Kasumi-1 (cell line): Measurements from ENCODE around the gene STK11.
A peak's percentile ranks its signal among the peaks of the same experiment; 100 is the strongest.

Experiments used
- DNase-seq, 2 experiments: peaks; one replicate each; lab custom pipeline; 2025; lab: John Stamatoyannopoulos, UW

The STK11 gene

DNA sequence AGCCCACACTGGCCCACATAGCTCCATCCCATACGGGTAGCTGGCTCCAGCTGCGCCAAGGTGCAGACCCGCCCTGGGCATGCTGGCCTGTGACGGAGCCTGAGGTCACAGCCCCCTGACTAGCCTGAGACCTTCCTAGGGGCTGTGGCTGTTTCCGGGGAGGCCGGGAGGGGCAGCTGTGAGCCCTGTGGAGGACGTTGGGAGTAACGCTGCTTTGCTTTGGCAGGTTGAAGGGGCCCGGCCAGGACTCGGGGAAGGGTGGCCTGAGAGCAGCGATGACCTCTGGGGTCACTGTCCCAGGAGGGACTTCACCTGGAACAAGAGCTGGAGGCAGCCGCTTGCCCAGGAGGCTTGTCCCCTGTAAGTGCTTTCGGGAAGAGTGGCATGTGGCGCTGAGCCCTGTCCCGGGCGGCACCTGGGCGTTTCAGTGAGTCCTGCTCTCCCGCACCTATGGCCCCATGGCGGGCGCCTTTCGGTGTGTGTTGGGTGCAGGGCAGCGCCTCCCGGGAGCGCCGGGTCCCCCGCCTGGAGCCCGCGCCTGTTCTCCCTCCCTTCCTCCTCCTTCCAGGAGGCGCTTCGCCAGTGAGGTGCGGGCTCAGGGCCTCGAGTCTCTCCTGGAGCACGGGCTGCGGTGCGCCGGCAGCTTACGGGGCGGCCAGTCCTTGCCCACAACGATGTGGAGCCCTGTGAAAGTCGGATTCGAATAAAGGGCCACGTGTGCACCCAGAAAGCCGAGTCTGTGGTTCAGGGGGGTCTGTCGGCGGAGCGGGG, 68.7 kb downstream of the STK11 start:
- no peak for DNase-seq

DNA sequence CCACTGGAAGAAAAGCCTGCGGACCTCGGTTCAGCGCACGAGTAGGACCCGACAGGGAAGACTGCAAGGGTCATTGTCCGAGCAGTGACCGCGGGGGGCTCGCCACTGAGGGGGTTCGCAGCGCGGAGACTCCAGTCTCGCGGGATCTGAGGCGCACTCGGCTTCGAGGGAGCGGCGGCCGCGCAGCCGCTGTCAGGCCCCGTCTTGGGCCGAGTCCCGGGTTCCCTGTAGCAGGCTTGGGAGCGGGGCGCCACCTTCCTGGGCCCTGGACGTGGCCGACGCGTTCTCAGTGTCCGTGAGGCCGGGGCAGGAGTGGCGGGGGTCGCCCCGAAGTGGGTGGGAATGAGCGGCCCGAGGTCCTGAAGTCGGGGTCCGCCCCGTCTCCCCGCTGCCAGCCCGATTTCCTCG, 69.3 kb downstream of the STK11 start:
- DNase-seq = no peak

DNA sequence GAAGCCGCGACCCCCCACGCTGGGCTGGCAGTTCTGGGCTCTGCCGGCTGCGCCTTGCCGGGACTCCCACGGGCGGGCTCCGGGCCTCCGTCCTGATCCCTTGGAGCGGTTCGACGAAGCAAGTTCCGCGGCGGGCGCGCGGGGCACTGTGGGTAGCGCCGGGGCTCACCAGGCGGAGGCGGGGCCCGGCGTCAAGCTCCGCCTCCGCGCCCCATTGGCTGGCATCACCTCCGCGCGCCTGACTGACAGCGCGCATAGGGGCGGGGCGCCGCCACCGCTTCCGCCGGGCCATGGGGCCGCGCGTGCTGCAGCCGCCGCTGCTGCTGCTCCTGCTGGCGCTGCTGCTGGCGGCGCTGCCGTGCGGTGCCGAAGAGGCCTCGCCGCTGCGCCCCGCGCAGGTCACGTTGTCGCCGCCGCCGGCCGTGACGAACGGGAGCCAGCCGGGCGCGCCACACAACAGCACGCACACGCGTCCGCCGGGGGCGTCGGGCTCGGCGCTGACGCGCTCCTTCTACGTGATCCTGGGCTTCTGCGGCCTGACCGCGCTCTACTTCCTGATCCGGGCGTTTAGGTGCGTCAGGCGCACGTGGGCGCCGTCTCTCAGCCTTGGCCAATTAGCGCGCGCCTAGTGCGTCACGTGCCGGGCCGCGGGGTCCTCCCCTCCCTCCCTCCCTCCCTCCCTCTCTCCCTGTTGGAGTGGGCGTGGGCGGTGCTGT, 69.8 kb downstream of the STK11 start, which contains the start of gene FAM174C:
Gene FAM174C (plus strand): TSS at position 271 of the 716 bp plus-strand sequence. CDS start 20 bp downstream, at position 291.
- peak; percentile 94 to 95 for DNase-seq

DNA sequence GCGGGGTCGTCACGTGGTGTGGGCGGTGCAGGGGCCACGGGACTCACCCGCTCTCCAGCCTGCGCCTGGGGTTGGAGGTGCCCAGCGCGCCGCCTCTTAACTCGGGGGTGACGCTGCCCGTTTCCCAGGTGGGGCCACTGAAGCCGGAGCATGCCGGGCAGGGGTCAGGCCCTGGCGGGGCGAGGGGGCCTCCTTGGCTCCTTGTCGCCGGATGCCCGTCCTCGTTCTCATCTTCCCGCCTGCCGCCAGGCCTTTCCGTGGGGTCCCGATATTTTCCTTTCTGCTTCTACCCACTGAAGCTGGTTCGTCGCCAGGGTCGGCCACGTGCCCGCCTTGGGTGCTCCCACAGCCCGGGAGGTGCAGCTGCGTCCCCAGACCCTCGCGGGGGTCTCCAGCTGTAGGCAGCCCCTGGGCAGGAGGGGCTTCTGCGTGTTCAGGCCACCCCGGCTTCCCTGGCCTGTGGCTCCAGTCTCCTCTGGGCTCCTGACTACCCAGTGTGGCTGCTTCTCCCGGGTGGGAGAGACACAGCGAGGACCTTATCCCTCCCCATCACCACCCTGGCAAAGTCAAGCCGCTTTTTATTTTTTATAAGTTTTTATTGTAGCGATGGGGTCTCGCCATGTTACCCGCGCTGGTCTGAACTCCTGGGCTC, 70.5 kb downstream of the STK11 start:
- DNase-seq = no peak

DNA sequence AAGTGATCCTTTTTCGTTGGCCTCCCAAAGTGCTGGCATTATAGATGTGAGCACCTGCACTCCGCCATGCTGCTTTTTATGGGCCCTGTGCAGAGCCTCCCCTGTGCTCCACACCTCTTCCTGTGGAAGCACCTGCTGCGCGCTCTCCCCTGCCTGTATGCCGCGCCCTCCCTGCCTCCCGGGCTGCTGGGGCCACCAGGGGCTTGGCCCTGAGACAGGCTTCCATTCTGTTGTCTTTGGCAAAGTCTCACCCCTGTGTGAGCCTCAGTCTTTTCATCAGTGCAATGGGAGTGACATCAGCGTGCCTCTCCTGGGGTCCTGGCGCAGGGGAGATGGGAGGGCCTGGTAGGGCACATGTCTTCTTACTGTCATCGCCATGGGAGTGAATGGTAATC, 71.0 kb downstream of the STK11 start:
- DNase-seq = no peak

DNA sequence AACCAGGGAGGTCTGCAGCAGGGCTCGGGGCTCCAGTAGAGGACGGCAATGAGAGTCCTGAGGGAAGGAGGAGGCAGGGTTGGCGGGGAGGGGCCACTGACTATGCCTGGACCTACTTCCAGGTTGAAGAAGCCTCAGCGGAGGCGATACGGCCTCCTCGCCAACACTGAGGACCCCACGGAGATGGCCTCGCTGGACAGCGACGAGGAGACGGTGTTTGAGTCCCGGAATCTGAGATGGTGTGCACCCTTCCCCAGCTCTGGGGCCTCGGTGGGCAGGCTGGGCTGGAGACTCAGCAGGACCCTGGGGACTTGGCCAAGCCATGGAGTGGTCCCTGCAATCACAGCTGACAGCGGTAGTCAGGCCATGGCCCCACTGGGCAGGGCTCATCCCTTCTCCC, 71.5 kb downstream of the STK11 start:
- no peak for DNase-seq
